D721Med (cell line): ENCODE data around the gene ZNF223.

Source experiments
- DNase-seq: peaks from one replicate; pipeline ENCODE4 v3.0.0; 2011; ENCODE audit warnings: low spot score; ENCODE audit not compliant: insufficient read length
- FAIRE-seq: peaks from 2 replicates; lab custom pipeline; 2011; peaks lifted over from hg19 to GRCh38; lab: Jason Lieb, UNC
- TF ChIP-seq, protein P1 (sequence below): IDR thresholded peaks from 2 replicates; pipeline ENCODE4 v1.5.1; 2012; ENCODE audit warnings: mild to moderate bottlenecking, control low read depth; ENCODE audit not compliant: insufficient read depth; ENCODE audit errors: missing control alignments

Gene ZNF223

DNA sequence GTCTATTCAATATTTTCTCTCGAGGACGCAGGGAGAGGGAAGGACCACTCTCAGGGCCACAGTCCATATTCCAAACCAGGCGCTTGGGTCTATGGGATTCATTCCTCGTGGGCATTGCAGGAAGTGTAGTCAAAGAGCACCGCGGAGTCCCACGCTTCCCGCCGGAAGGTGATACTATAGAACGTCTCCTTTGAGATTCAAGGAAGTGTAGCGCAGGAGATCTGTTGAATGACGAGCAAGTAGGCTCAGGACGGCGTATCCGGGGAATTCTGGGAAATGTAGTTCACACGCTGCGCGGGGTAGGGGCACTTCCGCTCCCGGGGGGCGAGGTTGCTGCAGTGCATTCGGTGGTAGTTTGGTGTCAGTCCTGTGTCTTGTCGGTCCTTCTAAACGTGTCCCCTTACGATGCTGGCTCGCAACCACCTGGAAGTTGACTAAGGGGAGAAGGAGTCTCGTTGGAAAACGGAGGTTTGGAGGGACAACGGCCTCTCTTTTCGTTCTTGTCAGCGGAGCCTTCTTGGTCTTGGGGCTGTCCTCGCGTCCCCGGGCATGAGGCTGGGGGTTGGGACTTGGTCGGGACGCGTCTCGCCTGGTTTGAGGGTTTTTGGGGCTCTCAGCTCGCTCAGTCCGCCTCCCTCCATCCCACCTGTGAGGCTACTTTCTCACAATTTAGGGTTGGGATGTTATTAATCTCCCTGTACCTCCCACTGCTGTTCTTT is 20.1 kb downstream of the ZNF223 start, which contains the start of gene ZNF284:
Gene ZNF284 (plus strand): TSS at position 336 of the 719 bp plus-strand sequence. CDS start 4,231 bp downstream, outside the sequence.
- no peak for FAIRE-seq
- peak; percentile 77 for DNase-seq
- TF ChIP-seq, protein P1, sequence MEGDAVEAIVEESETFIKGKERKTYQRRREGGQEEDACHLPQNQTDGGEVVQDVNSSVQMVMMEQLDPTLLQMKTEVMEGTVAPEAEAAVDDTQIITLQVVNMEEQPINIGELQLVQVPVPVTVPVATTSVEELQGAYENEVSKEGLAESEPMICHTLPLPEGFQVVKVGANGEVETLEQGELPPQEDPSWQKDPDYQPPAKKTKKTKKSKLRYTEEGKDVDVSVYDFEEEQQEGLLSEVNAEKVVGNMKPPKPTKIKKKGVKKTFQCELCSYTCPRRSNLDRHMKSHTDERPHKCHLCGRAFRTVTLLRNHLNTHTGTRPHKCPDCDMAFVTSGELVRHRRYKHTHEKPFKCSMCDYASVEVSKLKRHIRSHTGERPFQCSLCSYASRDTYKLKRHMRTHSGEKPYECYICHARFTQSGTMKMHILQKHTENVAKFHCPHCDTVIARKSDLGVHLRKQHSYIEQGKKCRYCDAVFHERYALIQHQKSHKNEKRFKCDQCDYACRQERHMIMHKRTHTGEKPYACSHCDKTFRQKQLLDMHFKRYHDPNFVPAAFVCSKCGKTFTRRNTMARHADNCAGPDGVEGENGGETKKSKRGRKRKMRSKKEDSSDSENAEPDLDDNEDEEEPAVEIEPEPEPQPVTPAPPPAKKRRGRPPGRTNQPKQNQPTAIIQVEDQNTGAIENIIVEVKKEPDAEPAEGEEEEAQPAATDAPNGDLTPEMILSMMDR: no peak

DNA sequence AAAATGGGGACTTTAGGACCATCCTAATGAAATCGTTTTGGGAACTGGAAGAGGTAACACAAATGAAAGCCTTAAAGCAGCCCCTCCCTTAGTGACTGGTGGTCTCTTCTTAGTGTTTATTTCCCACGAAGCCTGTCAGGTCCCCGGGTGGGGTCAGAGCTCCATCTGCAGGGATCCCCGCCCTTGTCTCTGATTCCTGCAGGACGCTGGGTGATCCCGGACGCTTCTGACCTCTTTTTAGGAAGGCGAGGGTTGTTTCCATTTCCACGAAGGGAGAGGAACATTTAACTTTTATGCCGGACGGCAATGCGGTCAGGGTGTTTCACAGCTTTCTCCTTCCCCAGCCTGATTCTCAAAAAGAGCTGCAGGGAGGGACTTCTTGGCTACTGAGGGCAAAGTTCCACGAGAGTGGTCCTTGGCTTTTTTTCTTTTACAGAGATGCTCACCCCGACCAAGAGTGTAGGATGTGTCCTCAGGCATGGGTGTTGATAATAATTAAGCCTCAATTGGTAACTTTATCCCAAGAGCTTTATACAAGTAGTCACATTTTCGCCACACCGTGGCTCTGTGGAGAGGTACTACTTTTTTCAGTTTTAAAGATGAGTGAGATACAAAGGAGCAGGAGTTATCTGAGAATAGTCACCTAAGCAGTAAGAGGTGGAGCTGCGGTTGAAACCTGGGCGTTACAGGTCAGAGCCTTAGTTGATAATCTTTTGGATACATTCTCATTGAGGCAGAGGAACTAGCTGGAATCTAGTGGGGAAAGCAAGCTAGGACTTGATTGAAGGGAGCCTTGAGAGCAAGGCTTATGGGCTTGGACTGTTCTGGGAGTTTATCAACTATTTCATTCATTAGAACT is 20.9 kb downstream of the ZNF223 start:
- no peak for FAIRE-seq
- no peak for DNase-seq
- TF ChIP-seq, protein P1: peak; percentile 4

GRCh38 chr19:44076325-44076724 is 24.5 kb downstream of the ZNF223 start:
- FAIRE-seq: no peak
- DNase-seq: no peak
- TF ChIP-seq, protein P1: no peak

- TF ChIP-seq, protein P1: no peak
- FAIRE-seq (no peak), DNase-seq (no peak)
Observed at GRCh38 chr19:44092108-44092507, 40.3 kb downstream of the ZNF223 start.

DNA sequence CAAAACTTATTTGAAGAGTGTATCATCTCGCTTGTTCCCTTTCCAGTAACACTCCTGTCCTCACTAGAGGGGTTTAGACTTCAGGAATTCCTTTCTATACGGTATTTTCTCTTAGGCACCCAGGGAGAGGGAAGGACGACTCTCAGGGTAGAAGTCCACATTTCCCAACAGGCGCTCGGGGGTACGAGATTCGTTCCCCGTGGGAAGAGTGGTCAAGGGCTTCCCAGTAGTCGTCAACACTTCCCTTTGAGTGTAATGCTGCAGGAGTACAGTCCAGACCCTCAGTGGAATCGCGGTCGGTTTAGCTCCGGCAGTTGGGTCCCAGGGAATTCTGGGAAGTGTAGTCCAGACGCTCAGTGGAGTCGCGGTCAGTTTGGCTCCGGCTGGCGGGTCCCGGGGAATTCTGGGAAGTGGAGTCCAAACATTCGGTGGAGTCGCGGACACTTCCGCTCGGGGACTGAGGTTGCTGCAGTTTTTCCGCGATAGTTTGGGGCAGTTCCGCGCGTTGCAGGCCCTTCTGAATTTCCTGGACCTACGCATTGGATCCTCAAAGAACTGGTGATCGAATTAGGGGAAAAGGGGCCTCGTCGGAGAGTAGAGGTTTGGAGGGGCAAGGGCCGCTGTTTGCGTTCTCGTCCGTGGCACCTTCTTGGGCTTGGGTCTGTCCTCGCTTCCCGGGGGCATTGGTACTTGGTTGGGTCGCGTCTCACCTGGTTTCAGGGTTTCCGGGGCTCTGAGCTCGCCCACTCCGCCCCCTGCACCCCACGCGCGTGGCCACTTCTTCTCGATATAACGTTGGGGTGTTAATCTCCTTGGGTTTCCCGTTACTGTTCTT is 42.3 kb downstream of the ZNF223 start, which contains the start of gene ZNF224:
Gene ZNF224 (plus strand): TSS at position 431 of the 835 bp plus-strand sequence. CDS start 3,513 bp downstream, outside the sequence.
- FAIRE-seq (no peak), DNase-seq (peak; percentile 74)
- TF ChIP-seq, protein P1: no peak

GRCh38 chr19:44107751-44108150 is 55.9 kb downstream of the ZNF223 start:
- DNase-seq (no peak), FAIRE-seq (no peak)

More at GRCh38 chr19:44107751-44108150, 55.9 kb downstream of the ZNF223 start:
- TF ChIP-seq, protein P1: no peak
